Measurements from ENCODE around the gene MAP2K3. TPM values are rescaled to one million over a fixed set of nuclear protein-coding genes. Genes with fewer than 3 reads are reported as not detected.
"Not testable (repeated sequence)": the region's sequence is repeated elsewhere in the genome, so short reads cannot be mapped to it uniquely, and the experiment has no call there.

MAP2K3 gene
- total and polyA plus RNA-seq, 12 donors = 28.9 to 103 (median 60.4) TPM

DNA sequence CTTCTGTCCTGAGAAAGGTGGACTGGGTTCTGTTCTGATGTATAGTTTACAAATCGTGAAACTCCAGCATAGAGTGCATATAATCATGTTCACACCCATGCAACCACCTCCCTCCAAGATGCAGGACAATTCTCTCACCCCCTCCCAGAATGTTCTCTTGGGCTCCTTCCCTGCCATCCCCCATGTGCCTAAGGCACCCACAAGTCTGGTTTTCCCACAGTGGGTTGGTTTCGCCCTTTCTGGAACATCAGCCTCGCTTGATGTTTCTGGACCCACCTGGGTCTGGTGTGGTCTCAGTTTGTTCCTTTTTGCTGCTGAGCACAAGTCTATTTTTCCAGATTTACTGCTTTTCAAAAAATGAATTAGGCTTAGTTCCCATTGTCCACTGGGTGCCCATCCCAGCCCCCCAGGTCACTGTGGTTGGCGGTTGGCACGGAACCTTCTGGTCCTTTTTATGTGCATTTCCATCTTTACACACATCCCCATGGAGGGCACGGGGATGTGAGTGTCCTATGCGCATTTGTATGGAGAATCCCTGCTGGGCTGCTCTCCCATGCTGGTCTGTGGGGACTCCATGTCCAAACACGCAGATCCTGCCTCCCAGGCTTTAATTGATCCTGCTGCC, 19.0 kb downstream of the MAP2K3 start:
- H3K9me3 ChIP-seq = peaks cover 0 to 5% (median under 1%) of the 10 kb centered on the region in 11 donors
- H3K27me3 ChIP-seq = no peaks in the 10 kb centered on the region
- ATAC-seq = no peak
- no peak for DNase-seq
- peaks cover 6 to 98% (median 54%) of the 10 kb centered on the region in 9 donors for H3K36me3 ChIP-seq
- no peak overlapping the region for H3K4me3 ChIP-seq
- TF ChIP-seq, protein P1, sequence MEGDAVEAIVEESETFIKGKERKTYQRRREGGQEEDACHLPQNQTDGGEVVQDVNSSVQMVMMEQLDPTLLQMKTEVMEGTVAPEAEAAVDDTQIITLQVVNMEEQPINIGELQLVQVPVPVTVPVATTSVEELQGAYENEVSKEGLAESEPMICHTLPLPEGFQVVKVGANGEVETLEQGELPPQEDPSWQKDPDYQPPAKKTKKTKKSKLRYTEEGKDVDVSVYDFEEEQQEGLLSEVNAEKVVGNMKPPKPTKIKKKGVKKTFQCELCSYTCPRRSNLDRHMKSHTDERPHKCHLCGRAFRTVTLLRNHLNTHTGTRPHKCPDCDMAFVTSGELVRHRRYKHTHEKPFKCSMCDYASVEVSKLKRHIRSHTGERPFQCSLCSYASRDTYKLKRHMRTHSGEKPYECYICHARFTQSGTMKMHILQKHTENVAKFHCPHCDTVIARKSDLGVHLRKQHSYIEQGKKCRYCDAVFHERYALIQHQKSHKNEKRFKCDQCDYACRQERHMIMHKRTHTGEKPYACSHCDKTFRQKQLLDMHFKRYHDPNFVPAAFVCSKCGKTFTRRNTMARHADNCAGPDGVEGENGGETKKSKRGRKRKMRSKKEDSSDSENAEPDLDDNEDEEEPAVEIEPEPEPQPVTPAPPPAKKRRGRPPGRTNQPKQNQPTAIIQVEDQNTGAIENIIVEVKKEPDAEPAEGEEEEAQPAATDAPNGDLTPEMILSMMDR (IDR thresholded peaks at IDR 0.05) = no peak
- intact Hi-C loops (cut with DNase I) = no loop called here
- H3K4me1 ChIP-seq = peaks cover 0 to 8% (median 0%) of the 10 kb centered on the region in 9 donors
- H3K27ac ChIP-seq = no peak overlapping the region
- WGBS, 2 donors = 86 to 91% methylated on average over 8 of the region's 8 CpGs

DNA sequence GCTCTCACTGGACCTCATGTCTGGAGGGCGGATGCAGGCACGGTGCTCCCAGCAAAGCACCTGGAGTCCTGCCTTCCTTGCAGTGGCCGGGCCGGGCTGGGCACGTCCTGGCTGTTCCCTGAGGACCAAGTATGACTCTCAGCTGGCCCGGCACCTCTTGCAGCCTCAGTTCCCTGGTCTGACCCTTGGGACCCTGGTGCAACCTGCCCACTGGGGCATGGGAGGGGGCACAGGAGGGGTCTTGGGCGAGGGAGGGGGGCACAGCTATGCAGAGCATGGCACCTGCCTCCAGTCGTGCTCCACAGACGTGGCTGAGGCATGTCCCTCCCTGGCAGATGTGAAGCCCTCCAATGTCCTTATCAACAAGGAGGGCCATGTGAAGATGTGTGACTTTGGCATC, 19.6 kb downstream of the MAP2K3 start:
- DNase-seq (no peak), ATAC-seq (peak in 1 of 8 donors; percentile 14)
- peaks cover 6 to 98% (median 59%) of the 10 kb centered on the region in 9 donors for H3K36me3 ChIP-seq
- H3K27me3 ChIP-seq = no peaks in the 10 kb centered on the region
- no peak overlapping the region for H3K4me3 ChIP-seq
- TF ChIP-seq, protein P1 (IDR thresholded peaks at IDR 0.05) = no peak
- WGBS, 2 donors = 73 to 77% methylated on average over 9 of the region's 9 CpGs
- H3K27ac ChIP-seq = no peak overlapping the region
- intact Hi-C loops (cut with DNase I) = no loop called here
- H3K9me3 ChIP-seq = peaks cover 0 to 11% (median 6%) of the 10 kb centered on the region in 11 donors
- peaks cover 0 to 8% (median 0%) of the 10 kb centered on the region in 9 donors for H3K4me1 ChIP-seq

GRCh38 chr17:21304551-21305151, 20.1 kb downstream of the MAP2K3 start:
- H3K4me1 ChIP-seq; H3K27ac ChIP-seq; DNase-seq; H3K27me3 ChIP-seq; H3K4me3 ChIP-seq; intact Hi-C loops (cut with DNase I): not testable (repeated sequence)
- peaks cover 0 to 15% (median 7%) of the 10 kb centered on the region in 11 donors for H3K9me3 ChIP-seq
- ATAC-seq = peak in 1 of 8 donors; percentile 3
- peaks cover 6 to 98% (median 62%) of the 10 kb centered on the region in 9 donors for H3K36me3 ChIP-seq
- WGBS, 2 donors = 83 to 89% methylated on average over 17 of the region's 17 CpGs

DNA sequence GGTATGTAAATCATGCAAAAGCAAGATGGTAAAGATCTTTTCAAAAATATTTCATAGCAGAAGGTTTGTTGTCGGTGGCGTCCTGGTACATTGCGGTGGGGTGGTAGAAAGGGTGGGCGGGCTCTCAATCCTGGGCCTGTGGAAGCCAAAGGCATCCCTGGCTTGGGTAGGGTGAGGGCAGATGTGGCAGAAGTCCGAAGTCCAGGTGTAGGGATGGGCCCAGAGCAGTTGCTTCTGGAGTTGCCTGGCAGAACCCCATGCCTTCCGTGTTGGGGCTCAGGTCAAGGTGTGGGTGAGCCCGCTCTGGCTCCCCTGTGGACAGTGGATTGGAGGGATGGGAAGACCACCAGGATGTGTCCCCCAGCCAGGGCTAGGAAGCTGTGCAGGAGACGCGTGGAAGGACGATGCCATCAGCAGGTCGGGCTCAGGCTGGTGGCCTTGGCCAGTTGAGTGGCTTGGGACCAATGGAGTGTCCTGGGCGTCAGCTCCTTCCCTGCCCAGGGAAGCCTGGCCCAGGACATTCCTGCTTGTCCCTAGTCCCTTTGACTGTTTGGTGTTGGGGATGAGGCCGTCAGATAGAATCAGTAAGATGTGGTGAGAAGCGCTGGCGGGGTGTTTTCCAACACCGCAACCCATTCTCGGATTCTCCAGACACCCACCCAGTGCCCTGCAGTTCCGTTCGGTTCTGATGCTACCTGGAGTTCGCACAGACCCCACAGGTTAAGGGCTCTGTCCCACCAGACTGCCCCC, 21.1 kb downstream of the MAP2K3 start:
- H3K4me3 ChIP-seq; intact Hi-C loops (cut with DNase I); H3K27me3 ChIP-seq; H3K4me1 ChIP-seq; DNase-seq; ATAC-seq; H3K27ac ChIP-seq: not testable (repeated sequence)
- peaks cover 0 to 15% (median 7%) of the 10 kb centered on the region in 11 donors for H3K9me3 ChIP-seq
- H3K36me3 ChIP-seq = peaks cover 4 to 98% (median 53%) of the 10 kb centered on the region in 9 donors
- WGBS, 2 donors = 88 to 94% methylated on average over 17 of the region's 20 CpGs

- H3K27ac ChIP-seq; ATAC-seq; H3K27me3 ChIP-seq; intact Hi-C loops (cut with DNase I); H3K4me3 ChIP-seq; DNase-seq: not testable (repeated sequence)
- H3K36me3 ChIP-seq = peaks cover 0 to 91% (median 44%) of the 10 kb centered on the region in 9 donors
- H3K9me3 ChIP-seq = peaks cover 0 to 15% (median 7%) of the 10 kb centered on the region in 11 donors
- H3K4me1 ChIP-seq = peaks cover 0 to 15% (median 10%) of the 10 kb centered on the region in 9 donors
- whole genome bisulfite sequencing, 2 donors = 78% methylated on average over 8 of the region's 8 CpGs
Measured at GRCh38 chr17:21306611-21307272, 22.2 kb downstream of the MAP2K3 start.

- H3K27me3 ChIP-seq; DNase-seq; H3K27ac ChIP-seq; intact Hi-C loops (cut with DNase I); ATAC-seq; H3K4me3 ChIP-seq: not testable (repeated sequence)
- peaks cover 0 to 20% (median 11%) of the 10 kb centered on the region in 9 donors for H3K4me1 ChIP-seq
- H3K9me3 ChIP-seq = peaks cover 0 to 15% (median 7%) of the 10 kb centered on the region in 11 donors
- WGBS, 2 donors = 39 to 76% methylated on average over 3 to 5 of the region's 5 CpGs
- peaks cover 0 to 91% (median 40%) of the 10 kb centered on the region in 9 donors for H3K36me3 ChIP-seq
Measured at GRCh38 chr17:21307273-21307625, 22.7 kb downstream of the MAP2K3 start.

GRCh38 chr17:21308931-21309381, 24.4 kb downstream of the MAP2K3 start:
- H3K27ac ChIP-seq; intact Hi-C loops (cut with DNase I); DNase-seq; H3K4me3 ChIP-seq; H3K27me3 ChIP-seq; ATAC-seq: not testable (repeated sequence)
- Histone ChIP-seq H3K4me1 (peaks cover 0 to 20% (median 11%) of the 10 kb centered on the region in 9 donors), H3K36me3 (peaks cover 0 to 91% (median 23%) of the 10 kb centered on the region in 9 donors), H3K9me3 (peaks cover 0 to 15% (median 7%) of the 10 kb centered on the region in 11 donors)
- WGBS, 2 donors = 92 to 93% methylated on average over 6 of the region's 6 CpGs

DNA sequence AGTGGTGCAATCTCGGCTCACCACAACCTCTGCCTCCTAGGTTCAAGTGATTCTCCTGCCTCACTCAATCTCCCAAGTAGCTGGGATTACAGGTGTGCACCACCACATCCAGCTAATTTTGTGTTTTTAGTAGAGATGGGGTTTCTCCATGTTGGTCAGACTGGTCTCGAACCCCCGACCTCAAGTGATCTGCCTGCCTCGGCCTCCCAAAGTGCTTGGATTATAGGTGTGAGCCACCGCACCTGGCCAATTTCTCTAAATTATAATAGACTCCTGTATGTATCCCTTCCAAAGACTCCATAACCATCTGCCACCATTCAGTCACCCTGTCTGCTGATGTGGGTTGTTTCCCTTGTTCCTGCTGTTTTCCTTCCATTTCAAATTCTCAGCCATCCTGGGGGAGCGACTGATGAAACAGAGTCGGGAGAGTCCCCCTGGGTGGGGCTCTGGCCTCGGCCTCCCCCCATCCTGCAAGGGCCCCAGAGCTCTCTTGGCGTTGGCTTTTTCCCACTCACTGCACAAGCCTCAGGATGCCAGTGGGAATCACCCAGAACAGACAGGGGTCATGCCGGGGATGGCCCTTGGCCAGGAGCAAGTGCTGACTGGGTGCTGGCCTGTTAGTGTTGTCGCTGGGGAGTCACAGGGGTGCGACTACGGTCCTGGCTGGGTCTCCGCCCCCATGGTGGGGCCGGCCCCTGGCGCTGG, 25.7 kb downstream of the MAP2K3 start:
- H3K4me1 ChIP-seq = peaks cover 0 to 20% (median 11%) of the 10 kb centered on the region in 9 donors
- H3K9me3 ChIP-seq = peaks cover 0 to 15% (median 7%) of the 10 kb centered on the region in 11 donors
- peak overlapping the region; percentile 5 to 73 (median 65) for H3K27ac ChIP-seq
- intact Hi-C loops (cut with DNase I) = loop anchor here in 4 of 10 donors (5.0 to 10.0 kb wide), 2 partner anchors 33 to 145 kb away; no protein-coding TSS in a partner anchor
- peaks cover 0 to 93% (median 20%) of the 10 kb centered on the region in 9 donors for H3K36me3 ChIP-seq
- peak in 5 of 8 donors; percentile 3 to 24 (median 18) for ATAC-seq
- H3K27me3 ChIP-seq, H3K4me3 ChIP-seq: not testable (repeated sequence)
- peak; percentile 12 to 33 for DNase-seq
- WGBS, 2 donors = 73 to 80% methylated on average over 15 to 16 of the region's 16 CpGs

Data from heart right ventricle (tissue), 16 donors.